ENCODE measurements around the gene UBAC2.

Gene UBAC2

GRCh38 chr13:99421271-99421670, 220.6 kb downstream of the UBAC2 start:
- no peak for DNase-seq

- peak; percentile 29 to 48 for DNase-seq
These were observed 221.3 kb downstream of the UBAC2 start for GRCh38 chr13:99421758-99422585.

DNA sequence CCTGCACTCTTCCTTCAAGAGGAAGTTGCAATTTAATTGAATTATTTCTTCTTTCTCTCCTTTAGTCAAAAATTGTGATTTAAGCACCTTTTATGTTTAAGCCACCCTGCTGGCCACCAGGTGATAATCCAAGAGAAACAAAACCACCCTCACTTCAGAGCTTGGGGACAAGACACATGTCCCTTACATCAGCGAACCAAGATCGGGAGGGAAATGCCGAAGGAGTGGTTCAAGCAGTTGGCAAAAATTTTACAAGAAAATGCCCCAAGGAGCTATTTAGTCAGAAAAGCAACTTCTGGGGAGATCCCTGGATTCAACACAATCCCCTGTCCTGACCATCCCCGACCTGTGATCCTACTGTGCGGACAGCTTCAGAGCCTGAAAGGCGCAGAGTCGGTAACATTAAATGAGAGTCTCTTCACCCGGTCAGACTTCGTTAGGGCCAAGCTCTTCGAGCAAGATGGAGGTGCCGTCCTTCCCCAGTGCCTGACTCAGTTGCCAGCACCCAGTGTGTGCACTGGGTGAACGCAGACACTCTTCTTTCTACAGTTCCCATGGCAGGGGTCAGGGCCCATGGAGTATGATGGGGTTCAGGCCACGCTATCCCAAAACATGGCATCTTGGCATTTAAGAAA, 222.0 kb downstream of the UBAC2 start:
- no peak for DNase-seq

DNA sequence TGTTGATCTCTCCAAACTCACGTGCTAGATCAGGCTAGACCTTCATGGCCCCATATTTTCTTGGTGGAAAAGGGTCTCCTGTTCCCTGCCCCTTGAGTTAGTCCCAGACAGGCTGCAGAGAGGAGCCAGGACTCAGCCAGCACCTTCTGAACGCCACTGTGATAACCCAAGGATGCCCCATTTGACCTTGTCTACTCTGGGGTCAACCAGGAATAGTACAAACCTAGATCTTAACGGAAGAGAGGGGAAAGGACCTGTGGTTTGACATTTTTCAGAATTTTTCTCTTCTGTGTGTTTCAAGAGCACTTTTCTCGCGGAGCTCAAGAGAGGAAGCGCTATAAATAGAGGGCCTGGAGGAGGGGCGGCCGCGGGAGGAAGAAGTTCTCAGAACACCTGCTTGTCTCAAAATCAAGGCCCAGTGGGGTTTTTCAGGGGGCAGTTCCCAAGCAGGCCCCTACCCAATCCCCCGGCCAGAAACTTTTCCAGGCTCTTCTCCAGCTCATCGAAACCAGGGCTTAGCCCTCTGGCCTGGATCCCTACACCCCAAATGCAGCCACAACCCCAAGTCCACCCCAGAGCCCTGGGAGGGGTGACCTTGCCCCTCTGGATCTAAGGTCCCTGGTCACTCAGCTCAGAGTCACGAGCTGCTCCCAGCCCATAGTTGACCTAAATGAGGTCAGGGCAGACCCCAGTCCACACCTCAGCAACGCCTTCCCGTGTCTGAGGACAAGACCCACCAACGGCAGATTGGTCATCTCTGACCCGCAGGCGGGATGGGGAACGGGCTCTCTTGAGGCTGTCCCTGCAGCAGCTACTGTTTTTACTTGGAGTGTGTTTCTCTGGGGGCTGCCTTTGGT, 225.1 kb downstream of the UBAC2 start:
- peak; percentile 19 to 40 for DNase-seq

- DNase-seq = no peak
These were observed 225.8 kb downstream of the UBAC2 start for GRCh38 chr13:99426426-99426825.

- no peak for DNase-seq
These were observed 229.0 kb downstream of the UBAC2 start for GRCh38 chr13:99429670-99430069.

DNA sequence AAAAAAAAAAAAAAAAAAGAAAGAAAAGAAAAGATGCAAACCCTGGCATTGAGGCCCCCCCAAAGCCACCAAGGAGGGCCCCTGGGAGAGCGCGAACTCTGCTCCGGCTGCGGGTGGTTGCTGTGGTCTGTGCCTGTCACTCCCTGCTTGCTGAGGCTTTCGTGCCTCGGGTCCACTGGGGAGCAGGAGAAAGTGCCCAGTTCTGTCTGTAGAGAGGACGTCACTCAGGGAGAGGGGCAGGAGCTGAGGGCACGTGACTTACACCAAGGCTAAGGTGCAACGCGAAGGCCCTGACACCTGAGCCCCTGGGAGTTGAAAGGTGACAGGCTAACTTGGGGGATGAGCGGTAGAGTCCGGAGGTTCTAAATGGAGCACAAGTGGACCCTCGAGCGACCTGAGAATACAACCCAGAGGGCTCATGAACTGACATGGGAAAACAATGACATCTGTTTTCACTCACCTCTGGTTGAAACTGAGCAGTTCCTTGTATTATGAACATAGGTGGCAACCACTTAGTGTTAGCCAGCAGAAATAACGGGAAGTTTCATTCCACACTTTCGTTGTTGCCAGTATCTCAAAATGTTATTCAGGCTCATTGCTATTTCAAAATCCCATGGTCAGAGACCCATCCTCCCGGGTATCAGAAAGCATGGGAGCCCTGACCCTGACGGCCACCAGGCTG, 231.4 kb downstream of the UBAC2 start:
- DNase-seq = peak; percentile 11 to 15

- DNase-seq = peak; percentile 93 to 98
These were observed 232.2 kb downstream of the UBAC2 start for GRCh38 chr13:99432609-99433542.

DNA sequence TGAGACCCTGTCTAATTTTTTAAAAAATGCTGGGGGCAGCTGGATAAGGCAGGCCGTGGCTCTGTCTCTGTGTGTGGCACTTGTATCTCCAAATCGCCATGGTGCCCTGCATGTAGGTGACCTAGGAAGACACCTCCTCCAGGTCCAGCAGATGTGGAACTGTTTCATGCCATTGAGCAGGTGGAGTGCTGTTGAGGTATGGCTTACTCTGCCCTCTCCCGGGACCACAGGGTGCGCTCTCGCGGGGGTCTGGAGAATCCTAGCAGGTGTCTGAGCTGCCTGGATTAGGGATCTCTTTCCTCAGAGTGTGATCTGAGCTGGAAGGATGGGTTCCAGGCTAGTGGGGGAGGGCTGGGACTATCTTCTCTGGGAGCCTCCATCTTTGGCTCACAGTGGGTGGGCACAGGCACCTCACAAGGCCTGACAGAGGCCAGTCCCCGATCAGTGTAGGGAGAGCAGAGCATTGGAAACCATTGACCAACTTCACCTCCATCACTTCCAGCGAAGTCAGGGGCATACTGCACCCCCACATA, 233.0 kb downstream of the UBAC2 start:
- DNase-seq = no peak

GRCh38 chr13:99434258-99434788, 233.7 kb downstream of the UBAC2 start:
- DNase-seq = peak; percentile 76 to 87

GRCh38 chr13:99435116-99435515, 234.5 kb downstream of the UBAC2 start:
- DNase-seq = no peak

DNA sequence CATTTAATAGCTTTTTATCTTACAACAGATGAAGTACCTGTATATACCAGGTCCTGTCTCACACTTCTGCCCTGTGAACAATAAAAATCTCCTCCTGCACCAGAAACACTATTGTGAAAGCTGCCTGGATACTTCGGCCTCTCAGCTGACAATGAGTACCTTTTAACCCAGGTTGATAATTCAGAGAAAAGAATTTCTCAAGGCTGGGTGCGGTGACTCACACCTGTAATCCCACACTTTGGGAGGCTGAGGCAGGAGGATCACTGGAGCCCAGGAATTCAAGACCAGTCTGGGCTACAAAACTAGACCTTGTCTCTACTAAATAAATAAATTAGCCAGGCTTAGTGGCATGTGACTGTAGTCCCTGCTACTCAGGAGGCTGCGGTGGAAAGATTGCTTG, 235.3 kb downstream of the UBAC2 start:
- DNase-seq = no peak
